HG03196 (cell line): ENCODE data around the gene EMID1.
"Not testable (repeated sequence)": the region's sequence is repeated elsewhere in the genome, so short reads cannot be mapped to it uniquely, and the experiment has no call there.

Experiments used
- ATAC-seq: cut with Tn5 transposase; IDR thresholded peaks from one replicate; pipeline ENCODE4 v1.9.1; 2021; ENCODE audit not compliant: unreplicated experiment

Gene EMID1

DNA sequence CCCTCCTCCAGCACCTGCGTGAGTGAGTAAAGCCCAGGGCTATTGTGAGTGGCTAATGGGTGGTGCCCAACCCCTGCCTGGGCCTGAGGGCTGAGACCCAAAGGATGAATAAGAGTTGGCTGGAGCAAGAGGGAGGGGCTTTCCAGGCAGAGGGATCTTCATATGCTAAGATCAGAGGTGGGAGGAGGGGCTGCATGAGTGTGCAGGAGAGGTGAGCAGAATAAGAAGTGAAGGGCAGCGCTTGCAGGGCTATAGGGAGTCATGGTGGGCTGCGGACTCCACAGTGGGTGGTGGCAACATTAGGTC, 3.9 kb downstream of the EMID1 start:
- no peak for ATAC-seq

- no peak for ATAC-seq
Measured at GRCh38 chr22:29211066-29211465, 5.4 kb downstream of the EMID1 start.

DNA sequence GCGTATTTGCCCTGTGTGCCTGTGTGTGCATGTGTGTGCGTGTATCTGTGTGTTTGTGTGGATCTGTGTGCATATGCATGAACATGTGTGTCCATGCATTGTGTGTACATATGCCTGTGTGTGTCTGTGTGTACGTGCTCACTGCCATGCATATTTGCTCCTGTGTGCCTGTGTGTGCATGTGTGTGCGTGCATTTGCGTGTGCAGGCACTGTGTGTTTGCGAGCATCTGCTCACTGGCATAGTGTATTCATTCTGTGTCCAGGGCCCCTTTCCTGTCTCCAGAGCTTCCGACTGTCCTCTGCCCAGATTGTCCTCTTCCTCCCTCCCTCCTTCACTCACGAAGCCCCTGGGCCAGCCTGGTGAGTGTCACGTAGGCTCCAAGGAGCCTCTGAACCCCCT, 5.8 kb downstream of the EMID1 start:
- no peak for ATAC-seq

DNA sequence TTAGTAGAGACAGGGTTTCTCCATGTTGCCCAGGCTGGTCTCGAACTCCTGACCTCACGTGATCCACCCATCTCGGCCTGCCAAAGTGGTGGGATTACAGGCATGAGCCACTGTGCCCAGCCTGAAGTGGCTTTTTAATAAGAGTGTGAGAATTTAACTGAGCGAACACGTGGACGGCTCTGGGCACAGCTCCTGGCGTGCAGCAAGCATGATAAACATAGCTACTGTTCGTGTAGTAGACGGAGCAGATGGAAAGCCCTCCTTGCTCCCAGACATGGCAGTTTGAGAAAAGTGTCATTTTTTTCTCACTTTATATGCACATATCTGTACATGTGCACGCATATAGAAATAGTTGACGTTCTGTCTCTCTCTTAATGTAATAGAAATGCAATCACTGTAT, 7.0 kb downstream of the EMID1 start:
- ATAC-seq, result no peak

DNA sequence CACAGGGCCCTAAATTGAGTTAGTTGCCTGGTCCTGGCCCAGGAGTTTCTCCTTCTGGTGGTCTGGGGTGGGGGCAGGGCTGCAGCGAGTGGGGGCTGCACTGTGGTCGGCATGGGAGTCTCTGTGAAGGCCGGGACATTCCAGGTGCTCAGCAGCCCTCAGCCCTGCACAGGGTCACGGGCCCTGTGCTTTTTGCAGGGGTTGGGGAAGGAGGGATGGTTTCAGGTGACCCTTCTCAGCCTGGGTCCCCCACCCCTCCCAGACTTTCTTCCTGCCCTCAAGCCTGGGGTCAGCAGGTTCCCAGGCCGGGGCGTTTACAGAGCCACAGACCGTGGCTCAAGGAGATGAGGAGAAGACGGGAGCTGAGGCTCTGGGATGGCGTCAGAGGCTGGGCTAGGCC, 7.8 kb downstream of the EMID1 start:
- no peak for ATAC-seq

DNA sequence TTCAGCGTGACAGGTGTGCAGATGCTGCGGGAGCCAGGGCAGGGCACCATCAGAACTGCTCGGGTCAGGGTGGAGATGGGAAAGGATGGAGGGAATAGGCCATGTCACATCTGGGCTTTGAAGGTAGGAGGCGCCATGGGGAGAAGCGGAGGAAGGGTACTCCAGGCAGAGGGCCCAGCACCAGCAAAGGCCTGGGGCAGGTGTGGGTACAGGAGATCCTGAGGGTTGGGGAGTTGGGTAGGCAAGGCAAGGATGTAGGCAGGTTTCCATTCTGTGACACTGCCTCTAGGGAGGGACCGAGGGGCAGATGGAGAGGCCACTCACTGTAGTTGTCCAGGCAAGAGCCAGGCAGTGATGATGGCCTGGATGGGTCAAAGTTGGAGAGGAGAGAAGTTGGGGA, 8.5 kb downstream of the EMID1 start:
- no peak for ATAC-seq

DNA sequence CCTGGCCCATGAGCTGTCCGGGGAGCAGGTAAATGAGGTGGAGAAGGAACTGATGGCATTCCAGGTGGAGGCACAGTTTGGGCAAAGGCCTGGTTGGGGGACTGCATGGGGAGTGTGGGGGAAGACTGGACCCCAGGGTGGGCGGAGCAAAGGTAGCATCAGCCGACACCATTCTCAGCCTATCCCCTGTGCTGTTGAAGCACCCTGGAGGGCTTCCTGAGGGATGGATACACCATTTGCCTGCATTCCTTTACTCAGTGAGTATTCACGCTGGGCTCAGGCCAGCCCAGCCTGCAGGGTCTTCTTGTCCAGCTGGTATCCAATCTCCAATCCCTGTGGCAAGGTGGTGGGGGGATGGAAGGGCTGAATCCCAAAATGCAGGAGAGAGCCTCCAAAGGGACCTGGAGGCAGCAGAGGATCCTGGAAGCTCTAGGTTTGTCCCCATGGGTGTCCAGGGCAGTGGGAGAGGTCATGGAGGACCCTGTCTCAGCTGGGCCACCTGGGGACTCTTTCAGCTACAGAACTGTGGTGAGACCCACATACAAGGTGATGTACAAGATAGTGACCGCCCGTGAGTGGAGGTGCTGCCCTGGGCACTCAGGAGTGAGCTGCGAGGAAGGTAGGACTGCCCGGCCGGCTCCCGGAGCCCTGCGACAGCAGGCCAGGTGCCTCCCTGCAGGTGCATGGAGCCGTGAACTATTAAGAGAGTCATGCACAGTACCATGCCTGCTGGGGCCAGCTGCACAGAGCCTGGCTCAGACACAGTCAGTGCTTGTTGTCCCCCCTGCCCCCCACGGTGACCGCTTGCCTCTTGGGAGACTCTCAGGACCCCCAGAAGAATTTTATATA, 9.5 kb downstream of the EMID1 start:
- no peak for ATAC-seq

DNA sequence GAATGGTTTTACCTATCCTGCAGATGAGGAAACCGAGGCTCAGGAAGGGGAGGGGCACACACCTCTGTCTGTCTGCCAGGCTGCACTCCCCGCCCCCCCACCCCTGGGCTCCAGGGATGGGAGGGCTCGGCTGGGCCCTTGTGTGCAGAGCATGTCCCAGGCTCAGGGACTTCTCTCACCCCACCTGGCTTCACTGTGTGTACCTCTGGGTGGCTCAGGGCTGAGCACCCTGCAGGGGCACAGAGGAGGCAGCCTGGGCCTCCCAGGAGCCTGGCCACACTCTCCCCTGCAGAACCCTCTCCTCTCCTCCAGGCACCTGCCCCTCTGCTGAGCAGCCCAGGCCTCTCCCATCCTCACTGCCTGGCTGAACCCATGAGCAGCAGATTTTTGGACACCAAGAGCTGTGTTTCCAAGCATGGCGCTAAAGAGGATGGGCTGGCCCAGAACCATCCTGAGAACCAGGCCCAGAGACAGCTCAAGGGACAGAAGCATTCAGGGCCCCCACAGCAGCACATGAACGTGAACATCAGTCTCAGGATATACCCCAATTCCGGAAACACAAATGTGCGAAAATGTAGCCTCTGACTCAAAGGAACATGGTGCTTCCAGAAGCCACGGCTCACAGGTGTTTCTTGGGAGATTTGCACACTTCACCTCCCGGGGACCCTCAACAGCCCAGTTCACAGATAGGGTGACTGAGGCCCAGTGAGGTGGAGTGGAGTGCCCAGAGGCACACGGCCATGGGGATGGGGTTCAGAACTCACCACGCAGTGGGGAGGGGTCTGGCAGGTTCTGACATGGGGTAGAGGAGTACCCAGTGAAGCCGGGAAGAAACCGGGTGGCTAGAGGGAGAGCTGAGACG, 10.5 kb downstream of the EMID1 start:
- no peak for ATAC-seq

DNA sequence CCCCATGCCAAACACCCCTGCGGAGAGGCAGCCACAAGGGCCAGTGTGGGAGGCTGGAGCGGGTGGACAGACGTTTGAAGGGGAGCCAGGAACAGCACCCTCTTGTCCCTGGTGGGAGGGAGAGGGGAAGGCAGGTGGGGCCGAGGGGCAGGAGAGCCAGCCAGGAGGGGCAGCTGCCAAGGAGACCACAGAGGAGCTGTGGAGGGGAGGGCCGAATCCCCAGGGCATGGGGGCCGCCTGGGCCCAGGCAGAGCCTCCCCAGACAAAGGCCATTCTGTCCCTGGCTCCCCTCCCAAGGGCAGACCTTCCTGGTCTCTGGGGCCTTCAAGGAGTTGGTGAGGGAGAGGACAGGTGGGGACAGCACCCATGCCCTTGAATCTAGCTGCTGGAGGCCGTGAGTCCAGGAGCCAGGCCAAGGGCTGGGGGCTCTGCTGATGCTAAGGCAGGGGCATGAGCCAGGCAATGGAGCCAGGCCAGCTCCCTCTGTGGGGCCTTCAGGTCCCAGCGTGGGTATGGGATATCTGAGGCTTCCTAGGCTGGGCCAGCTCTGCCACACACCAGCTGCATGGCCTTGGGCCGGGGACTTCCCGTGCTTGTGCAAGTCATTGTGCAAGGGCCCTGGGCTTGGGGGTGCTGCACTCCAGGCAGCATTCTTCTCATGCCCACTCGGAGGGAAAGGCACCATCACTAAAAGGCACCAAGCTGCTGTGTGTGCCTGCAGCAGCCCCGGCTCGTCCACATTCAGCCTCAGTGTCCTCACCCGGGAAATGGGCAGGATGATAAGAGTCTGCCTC, 11.4 kb downstream of the EMID1 start:
- ATAC-seq, result no peak

DNA sequence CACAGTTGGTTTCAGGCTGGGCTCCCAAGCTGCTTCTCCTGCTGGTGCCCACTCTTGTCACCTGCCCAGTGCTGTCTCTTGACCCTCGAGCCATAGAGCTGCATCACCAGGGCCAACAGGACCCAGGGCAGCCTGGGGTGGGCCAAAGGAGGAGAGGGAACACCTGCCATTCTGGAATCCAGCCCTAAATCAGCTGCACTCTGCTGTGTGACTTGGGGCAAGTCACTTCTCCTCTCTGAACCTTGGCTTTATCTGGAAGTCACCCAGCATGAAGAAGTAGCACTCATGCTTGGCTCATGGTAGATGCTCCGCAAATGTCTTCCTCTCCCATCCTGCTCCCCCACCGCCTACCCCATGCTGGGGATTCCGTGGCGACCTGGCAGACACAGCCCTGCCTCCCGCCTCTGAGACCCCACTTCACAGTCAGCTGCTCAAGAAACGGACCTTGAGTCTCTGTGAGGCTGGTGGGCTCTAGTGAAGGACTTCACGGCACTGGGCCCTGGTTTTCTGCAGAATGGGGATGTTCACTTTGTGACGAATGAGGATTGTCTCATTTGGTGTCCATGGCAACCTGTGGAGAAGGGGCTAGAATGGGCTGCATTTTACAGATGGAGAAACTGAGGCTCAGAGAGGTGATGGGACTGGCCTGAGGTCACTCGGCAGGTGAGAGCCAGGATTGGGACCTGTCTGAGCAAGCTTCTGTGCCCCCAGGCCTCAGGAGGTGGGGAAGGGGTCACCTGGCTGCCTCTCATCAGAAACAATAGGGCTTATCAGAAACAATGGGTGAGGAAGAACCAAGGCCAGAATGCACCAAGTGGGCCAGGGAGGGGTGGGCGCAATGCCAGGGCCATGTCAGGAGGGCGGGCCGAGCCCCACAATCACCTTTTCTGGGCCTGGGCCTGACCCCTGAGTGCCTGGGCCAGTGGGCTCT, 12.4 kb downstream of the EMID1 start:
- no peak for ATAC-seq

DNA sequence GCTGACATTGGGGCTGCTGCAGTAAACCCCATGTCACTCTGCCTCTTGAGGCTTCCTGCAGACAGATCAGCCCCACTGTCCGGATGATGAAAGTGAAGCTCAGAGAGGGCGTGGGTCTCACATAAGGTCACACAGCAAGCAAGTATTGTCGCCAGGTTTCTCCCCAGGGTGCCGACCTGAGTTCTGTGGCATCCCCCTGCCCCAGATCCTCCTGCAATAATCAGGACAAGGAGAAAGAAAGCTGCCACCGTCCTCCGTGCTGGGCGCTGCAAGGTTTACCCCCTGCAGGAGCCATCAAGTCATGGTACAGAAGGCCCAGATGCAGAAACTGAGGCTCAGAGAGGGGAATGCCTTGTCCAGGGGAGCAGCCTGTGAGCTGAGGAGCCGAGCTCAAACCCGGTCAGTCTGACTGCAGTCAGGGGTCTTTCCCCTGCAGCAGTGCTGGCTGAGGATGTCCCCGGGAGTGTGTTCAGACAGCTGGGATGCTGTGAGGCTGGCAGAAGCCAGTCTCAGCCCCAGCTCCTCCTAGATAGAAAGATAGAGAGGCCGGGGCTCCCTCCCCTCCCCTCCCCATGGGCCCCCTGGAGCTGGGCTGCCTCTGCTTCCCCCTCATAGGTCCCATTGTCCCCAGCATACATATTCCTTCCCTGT, 13.2 kb downstream of the EMID1 start:
- no peak for ATAC-seq

DNA sequence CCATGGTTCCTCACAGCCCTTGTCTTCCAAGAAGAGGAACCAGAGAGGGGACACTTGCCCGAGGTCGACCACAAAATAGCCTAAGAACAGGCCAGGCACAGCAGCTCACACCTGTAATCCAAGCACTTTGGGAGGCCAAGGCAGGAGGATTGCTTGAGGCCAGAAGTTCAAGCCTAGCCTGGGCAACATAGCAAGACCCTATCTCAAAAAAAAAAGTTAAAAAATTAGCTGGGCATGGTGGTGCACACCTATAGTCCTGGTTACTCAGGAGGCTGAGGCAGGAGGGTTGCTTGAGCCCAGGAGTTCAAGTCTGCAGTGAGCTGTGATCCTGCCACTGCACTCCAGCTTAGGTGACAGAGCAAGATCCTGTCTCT, 13.7 kb downstream of the EMID1 start:
- ATAC-seq, result not testable (repeated sequence)

DNA sequence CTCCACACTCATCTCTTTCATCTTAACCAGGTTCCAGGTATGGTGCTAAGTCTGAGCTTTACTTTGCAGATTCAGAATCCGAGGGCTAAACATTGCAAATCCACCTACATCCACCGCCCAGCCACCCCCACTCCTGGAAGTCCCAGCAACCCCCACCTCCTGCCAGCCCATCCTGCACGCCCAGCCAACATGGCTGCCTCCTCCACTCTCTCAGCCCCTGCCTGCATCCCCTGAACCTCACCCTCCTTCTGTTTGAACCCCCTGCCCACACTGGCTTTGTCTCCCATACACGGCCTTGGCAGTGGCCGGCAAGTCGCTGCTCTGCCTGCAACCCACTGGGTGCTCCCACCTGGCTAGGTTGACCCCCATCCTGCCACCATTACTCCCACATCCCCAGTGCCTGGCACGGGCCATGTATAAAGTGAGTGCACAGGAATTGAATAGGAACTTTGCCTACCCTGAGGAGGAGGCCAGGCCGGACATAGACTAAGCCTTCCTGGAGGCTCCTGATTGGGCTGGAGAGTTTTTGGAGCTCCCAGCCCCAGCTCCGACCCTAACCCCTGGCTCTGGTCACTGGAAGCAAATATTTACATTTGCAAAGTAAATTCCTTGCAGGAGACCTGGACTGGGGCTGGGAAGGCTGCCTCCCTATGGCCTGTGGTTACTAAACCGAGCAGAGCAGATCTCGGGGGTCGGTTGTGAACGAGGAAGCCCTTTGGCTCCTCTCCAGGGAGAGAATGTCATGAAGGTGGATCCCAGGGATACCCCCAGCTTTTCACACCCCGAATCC, 14.4 kb downstream of the EMID1 start:
- ATAC-seq, result no peak

GRCh38 chr22:29224121-29224858, 18.6 kb downstream of the EMID1 start:
- no peak for ATAC-seq

GRCh38 chr22:29224859-29225410, 19.2 kb downstream of the EMID1 start:
- ATAC-seq, result no peak

DNA sequence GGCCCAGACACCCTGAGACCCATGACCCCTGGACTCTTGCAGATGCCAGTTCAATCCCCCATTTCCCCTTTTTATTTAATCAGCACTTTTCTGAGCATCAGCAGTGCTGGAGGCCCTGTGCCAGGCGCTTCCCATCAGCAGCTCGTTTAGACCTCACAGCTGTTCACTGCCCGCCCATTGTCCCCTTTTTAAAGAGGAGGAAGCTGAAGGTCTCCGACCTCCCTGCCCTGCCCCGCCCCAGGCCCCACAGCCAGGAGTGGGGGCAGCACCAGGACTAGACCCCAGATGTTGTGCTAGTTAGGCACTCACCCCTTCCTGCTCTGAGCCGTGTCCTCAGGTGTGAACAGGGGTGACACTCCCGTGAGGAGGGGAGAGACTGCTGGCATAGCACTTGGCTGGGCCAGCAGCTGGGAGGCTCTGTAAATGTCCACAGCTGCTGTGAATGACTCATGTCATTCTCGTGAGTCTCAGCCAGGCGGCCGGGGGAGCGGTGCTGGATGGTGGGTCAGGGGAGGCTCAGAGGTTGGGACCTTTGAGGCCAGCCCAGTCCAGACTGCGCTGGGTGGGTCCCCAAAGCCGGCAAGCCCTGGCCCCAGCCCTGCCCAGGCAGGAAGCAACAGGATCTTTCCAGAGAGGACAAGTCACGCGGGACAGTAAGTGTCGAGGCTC, 19.9 kb downstream of the EMID1 start:
- no peak for ATAC-seq

DNA sequence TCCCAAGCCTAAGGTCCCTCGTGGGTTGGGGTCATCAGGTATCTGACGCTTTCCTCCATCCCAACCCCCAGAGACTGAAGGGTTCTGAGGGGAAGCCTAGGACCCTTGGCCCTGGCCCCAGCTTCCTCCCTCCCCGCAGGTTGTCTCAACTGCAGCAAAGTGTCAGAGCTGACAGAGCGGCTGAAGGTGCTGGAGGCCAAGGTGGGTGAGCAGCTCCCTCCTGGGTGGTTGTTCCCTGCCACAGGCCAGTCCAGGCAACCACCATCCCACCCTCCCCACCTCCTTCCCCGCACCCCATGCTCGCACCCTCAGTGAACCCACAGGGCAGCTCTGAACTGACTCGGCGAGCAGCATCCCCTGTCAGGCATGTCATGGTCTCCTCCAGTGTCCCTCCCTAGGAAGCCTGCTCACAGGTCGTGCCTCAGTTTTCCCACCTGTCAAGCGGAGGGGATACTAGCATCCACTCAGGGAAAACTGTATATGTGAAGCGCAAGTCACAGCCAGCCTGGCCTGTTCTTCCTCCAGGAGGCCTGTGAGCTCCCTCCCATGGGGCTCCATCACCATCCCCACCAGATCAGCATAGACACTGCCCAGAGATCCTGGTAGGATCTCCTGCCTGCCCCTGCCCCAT, 20.8 kb downstream of the EMID1 start:
- ATAC-seq, result no peak
